ENCODE measurements around the gene REC8.

Gene REC8

GRCh38 chr14:24228902-24229301 is 57.0 kb downstream of the REC8 start:
- no peaks in the 10 kb centered on the region for H3K27me3 ChIP-seq (ENCODE audit: control insufficient read depth, insufficient read depth, low read length)
- no peaks in the 10 kb centered on the region for H3K9me3 ChIP-seq (ENCODE audit: control insufficient read depth, insufficient read depth, low read length)
- H3K4me3 ChIP-seq (ENCODE audit: low read depth, low read length): no peak overlapping the region
- peaks cover 17% of the 10 kb centered on the region for H3K36me3 ChIP-seq (ENCODE audit: control insufficient read depth, insufficient read depth, low read length)
- H3K27ac ChIP-seq (ENCODE audit: low read depth, low read length): no peak overlapping the region
- H3K4me1 ChIP-seq (ENCODE audit: control insufficient read depth, insufficient read depth, low read length): peaks cover 11% of the 10 kb centered on the region
- H3K9ac ChIP-seq (ENCODE audit: low read depth, low read length): no peak overlapping the region
